GM13977 (cell line): ENCODE measurements around the gene GPR152.

ENCODE experiments used
- DNase-seq: peaks from one replicate; pipeline ENCODE4 v3.0.0; 2012; ENCODE audit warnings: low spot score
- in situ Hi-C: fragments of 300-500 bp; cut with MboI; formaldehyde crosslinking; loops from one replicate; pipeline ENCODE4 v1.12.0; 2022; ENCODE audit warnings: low sequenced_read_pairs, low pct_unique_long_range_greater_than_20kb, mixed read lengths, inconsistent platforms; ENCODE audit not compliant: unreplicated experiment
- TF ChIP-seq, protein P1 (sequence below): IDR thresholded peaks from 2 replicates; pipeline ENCODE4 v1.5.1; 2012; ENCODE audit warnings: mild to moderate bottlenecking, control low read depth; ENCODE audit not compliant: insufficient read depth; ENCODE audit errors: extremely low read depth, missing control alignments

The GPR152 gene

DNA sequence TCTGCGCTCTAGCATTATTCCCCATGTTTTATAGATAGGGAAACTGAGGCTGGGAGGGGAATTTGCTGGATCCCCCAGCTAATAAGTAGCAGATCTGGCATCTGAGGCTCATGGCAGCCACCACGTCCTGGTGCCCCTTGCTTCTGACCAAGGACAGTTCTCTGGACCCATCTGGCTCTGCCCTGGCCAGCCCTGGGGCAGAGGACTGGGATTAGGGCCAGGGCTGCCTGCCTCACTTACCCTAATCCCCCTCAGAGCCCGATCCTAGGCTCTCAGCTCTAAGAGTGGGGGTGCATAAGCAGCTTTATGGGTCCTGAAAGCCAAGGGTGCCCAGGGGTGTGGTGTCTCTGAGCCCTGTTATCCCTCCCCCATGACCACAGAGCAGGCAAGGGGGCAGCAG, 2.5 kb upstream of the GPR152 start, which contains the start of gene CABP4:
Gene CABP4 (plus strand): TSS at position 301 of the 400 bp plus-strand sequence. CDS start 70 bp downstream, at position 371.
- DNase-seq, result no peak
- TF ChIP-seq, protein P1, sequence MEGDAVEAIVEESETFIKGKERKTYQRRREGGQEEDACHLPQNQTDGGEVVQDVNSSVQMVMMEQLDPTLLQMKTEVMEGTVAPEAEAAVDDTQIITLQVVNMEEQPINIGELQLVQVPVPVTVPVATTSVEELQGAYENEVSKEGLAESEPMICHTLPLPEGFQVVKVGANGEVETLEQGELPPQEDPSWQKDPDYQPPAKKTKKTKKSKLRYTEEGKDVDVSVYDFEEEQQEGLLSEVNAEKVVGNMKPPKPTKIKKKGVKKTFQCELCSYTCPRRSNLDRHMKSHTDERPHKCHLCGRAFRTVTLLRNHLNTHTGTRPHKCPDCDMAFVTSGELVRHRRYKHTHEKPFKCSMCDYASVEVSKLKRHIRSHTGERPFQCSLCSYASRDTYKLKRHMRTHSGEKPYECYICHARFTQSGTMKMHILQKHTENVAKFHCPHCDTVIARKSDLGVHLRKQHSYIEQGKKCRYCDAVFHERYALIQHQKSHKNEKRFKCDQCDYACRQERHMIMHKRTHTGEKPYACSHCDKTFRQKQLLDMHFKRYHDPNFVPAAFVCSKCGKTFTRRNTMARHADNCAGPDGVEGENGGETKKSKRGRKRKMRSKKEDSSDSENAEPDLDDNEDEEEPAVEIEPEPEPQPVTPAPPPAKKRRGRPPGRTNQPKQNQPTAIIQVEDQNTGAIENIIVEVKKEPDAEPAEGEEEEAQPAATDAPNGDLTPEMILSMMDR, result no peak
- in situ Hi-C loops, result no loop called here

DNA sequence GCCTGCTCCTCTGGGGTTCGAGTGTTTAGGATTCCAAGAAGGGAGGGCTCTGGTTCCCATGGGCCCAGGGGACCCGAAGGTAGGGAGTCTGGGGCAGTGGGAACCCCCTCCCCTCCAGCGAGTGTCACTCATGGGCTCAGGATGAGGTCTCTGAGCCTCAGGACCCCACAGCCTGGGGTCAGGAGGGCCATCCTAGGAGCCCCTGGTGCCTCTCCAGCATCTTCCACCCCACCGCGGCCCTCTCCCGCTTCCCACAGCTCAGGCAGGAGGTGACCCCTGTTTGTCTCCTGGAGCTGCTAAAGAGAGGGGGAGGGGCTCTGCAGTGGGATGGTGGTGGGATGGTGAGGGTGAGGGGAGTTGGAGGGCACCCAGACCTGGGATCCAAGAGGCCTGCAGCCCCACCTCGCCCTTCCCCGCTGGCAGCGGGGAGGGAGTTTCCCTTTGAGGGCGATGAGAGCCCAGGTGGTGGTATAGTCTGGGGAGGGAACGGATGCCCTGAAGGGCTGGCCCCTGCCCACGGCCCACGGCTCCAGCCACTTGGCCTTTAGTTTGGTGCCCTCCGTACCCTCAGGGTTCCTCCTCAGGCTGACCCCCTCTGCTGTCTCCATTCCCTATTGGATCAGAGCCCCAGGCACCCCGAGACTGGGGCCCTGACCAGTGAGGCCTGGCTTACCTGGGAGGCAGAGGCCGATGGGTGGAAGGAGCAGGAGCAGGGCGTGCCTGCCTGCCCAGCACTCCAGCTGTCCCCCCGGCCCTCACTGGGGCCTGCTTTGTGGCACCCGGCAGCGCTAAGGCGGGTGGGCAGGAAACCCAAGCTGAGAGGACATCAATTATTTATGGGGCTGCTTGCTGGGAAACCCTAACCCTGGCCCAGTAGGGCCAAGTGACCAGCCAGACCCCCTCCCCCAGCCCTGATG, 1.5 kb upstream of the GPR152 start:
- TF ChIP-seq, protein P1, result no peak
- DNase-seq, result no peak
- in situ Hi-C loops, result no loop called here

DNA sequence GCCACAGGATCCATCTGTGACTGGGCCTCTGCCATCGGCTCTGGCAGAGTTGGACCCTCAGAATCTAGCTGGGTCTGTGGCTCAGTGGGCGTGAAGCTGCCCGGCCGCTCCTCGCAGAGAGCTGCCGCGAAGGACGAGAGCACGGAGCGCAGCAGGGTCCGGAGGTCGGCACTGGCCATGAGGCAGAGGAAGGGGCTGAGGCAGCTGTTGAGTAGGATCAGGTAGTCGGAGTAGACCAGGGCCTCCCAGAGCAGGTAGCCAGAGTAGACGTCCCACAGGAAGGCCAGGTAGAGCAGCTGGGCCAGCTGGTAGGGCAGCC, 912 bp downstream of the GPR152 start:
- in situ Hi-C loops, result no loop called here
- no peak for DNase-seq
- TF ChIP-seq, protein P1, result no peak

DNA sequence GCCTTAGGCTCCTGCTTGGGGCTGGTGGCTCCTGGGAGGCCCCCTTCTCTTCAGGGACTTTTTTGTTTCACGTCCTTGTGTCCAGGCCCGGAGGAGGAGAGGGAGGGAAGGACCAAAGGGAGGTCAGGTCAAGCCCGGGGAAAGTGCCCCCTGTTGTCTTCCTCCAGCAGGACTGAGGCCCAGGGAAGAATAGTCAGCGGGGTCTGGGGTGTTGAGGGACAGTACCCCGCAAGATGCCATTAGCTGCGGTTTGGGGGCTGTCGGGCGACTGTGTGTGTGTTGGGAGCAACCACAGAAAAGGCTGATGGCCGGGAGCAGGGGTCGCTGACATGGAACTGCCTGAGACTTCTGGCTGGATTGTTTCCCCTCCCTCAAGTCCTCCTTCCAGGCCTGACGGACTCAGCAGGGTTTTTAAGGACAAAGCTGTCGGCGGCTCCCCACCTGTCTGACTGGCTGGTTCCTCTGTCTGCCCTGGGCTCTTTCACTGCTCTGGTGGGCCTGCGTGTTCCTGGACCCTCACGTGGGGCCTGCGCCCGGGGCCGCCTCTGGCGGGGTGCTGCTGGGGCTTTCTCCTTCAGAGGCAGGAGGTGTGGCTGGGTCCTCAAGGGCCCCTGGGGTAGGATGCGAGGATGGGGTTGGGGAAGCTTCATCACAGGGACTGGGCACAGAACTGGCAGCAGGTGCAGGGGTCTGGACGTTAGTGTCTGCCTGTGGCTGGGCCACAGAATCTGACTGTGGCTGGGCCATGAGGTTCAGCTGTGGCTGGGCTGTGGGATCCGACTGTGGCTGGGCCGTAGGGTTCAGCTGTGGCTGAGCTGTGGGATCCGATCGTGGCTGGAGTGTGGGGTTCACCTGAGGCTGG, 1.5 kb downstream of the GPR152 start:
- in situ Hi-C loops, result no loop called here
- DNase-seq, result no peak
- TF ChIP-seq, protein P1, result no peak

DNA sequence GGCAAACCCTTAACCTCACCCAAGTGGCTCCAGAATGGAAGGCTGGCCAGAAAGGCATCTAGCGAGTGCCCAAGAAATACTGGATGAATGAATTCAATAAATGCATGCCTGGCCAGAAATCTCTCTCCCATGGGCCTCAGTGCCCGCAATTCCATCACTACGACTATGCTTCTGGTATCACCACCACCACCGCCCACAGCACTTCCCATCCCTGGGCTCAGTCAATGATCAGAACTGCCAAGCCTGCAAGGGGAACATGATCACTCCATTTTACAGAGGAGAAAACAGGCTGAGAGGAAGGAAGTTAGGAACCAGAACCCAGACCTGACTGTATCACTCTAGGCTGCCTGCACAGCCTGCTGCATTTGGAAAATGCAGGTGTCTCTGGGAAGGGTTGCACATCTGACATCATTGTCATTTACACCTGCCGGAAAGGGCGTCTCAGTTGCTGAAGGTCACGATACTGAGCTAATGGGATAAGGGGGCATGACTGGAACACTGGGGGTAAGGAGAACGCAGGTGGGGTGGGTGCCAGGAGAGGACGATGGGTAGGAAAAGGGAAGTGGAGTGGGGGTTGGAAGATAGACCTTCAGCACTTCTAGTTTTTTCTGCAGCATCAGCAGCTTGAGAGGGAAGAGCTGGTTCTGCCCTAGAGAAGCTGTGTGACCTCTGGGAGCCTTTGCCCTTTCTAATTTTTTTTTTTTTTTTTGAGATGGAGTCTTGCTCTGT, 3.2 kb downstream of the GPR152 start:
- in situ Hi-C loops, result no loop called here
- TF ChIP-seq, protein P1, result no peak
- no peak for DNase-seq

DNA sequence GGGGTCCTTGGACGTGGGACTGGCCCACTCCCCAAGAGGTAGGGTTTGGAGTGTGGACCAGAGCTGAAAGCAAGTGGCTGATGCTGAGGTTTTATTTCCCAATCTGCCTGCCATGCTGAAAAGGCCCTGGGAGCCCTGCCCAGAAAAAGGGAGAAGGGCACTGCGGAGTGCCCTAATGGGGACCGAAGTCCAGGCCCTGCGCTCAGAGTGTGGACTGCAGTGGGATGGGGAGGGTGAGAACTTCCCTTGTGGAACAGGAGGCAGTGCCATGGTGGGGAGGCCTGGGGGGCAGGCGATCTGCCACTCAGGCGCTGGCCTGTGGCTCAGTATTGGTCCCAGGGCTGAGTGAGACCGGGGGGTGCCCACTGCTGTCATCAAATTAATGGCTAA, 4.3 kb downstream of the GPR152 start:
- in situ Hi-C loops, result no loop called here
- TF ChIP-seq, protein P1, result no peak
- no peak for DNase-seq
